GM18951 (cell line): Measurements from ENCODE around the gene SLC9A7.

Experiments used
- POLR2A ChIP-seq: IDR thresholded peaks from 4 replicates; pipeline ENCODE4 v1.6.1; 2011; ENCODE audit warnings: mild to moderate bottlenecking; ENCODE audit not compliant: insufficient read length, insufficient read depth; ENCODE audit errors: extremely low read depth
- in situ Hi-C: fragments of 300-500 bp; cut with MboI; formaldehyde crosslinking; loops from one replicate; pipeline ENCODE4 v1.12.0; 2022; ENCODE audit warnings: low sequenced_read_pairs, mixed read lengths, inconsistent platforms; ENCODE audit not compliant: unreplicated experiment

The SLC9A7 gene

GRCh38 chrX:46673620-46674359, 85.1 kb downstream of the SLC9A7 start:
- TF ChIP-seq POLR2A = no peak
- in situ Hi-C loops = no loop called here

- in situ Hi-C loops = no loop called here
- no peak for TF ChIP-seq POLR2A
Measured at GRCh38 chrX:46670316-46670715, 88.6 kb downstream of the SLC9A7 start.

- in situ Hi-C loops = no loop called here
- no peak for TF ChIP-seq POLR2A
Measured at GRCh38 chrX:46666831-46667230, 92.1 kb downstream of the SLC9A7 start.

DNA sequence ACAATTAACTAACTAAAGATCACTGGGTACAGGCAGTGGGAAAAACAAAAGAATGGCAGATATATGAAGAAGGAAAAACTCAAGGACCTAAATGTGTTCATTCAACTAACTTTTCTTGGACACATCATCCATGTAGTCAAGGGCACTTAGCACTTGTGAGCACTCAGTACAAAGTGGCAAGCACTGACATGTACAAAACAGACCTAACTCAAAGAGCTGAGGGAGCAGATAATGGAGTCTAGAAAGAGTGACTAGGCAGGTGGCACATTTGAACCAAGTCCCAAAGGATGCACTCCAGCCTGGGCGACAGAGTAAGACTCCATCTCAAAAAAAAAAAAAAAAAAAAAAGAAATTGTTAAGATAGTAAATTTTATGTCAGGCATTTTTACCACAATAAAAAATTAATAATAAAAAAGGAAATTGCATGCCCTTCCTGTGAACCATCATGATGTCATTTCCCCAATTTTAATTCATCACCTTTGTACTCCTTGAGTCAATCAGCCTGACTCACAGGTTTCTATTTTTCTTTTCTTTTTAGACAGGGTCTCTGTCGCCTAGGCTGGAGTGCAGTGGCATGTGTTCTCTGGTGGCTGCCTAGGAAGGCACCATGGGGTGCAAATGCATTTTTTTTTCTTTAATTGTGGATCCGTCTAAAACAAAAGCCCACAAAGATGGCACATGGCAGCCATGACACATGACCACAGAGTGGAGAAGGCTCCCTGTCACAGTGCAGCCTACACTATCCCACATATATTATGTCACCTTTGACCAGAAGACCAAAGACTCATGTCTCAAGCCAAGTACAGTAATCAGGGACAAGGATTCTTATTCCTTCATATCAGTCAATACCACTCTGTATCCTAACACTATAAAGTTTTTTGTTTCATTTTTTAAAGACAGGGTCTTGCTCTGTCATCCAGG, 93.4 kb downstream of the SLC9A7 start:
- in situ Hi-C loops = no loop called here
- no peak for TF ChIP-seq POLR2A

DNA sequence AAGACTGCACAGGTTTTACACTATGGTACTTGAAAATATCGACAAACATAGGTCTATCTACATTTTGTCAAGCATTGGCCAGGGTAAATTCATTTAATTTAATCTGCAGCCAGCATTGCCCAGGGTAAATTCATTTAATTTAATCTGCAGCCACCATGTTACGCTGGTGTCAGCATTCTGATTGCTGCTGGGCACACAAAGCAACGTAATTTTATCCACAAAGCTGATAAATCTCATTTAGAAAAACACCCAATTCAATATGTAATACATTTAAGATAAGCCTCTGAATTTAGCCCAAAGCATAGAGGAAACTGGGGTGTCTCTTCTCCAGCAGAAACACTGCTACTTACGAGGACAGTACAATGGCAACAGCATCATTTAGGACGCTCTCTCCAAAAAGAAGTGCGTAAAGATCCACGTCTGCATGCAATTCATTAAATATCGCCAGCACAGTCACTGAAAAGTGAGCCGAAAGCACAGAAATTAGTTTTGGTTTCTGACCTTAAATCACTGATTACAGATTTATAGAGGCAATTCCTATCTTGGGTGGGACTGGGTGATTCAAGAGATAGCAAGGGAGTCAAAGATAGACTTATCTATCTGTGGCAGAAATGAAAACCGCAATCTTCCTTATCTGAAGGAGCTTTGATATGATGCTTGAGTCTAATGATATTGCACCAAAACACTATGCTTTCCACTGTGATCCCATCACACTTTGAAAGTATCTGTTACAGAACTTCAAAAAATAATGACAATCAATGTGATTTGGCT, 96.5 kb downstream of the SLC9A7 start:
- no peak for TF ChIP-seq POLR2A
- in situ Hi-C loops = no loop called here

DNA sequence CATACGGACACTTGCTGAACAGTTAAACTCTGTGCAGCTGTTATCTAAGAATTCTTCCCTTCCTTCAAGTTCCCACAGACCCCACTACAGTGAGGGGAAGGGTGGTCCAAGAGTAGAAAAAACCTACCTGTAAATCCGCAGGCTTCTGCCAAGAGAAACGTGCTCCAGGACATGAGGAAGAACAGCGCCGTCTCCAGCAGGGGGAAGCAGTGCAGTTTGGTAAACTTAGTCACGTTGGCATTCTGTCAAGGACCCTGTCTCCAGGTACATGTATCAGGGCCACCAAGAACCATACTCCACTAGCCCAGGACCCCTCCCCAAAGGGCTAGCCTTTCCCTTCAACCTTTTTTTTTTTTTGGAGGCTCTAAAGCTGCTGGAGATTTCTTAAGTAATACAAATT, 105.4 kb downstream of the SLC9A7 start:
- in situ Hi-C loops = no loop called here
- TF ChIP-seq POLR2A = no peak

- in situ Hi-C loops = no loop called here
- no peak for TF ChIP-seq POLR2A
Measured at GRCh38 chrX:46649421-46650260, 109.3 kb downstream of the SLC9A7 start.

DNA sequence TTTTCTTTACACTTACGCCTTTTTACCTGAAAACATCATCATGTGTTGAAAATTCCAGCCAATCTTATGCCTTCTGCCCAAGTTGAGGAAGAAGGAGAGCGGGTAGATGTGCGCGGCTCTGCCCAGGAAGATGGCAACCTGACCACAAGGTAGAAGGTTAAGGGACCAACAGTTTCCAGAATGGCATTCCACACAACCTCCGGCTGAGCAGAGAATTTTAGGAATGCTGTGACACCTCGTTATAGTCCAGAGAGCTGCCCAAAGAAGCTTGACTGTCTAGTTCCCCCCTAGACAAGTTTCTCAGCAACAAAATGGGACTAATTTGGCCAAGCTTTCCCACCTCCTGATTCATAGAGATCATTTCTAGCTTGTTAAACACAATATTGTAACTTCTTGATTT, 110.3 kb downstream of the SLC9A7 start:
- in situ Hi-C loops = no loop called here
- no peak for TF ChIP-seq POLR2A

GRCh38 chrX:46647251-46647650, 111.7 kb downstream of the SLC9A7 start:
- in situ Hi-C loops = no loop called here
- TF ChIP-seq POLR2A = no peak

GRCh38 chrX:46645614-46646013, 113.3 kb downstream of the SLC9A7 start:
- in situ Hi-C loops = no loop called here
- no peak for TF ChIP-seq POLR2A

DNA sequence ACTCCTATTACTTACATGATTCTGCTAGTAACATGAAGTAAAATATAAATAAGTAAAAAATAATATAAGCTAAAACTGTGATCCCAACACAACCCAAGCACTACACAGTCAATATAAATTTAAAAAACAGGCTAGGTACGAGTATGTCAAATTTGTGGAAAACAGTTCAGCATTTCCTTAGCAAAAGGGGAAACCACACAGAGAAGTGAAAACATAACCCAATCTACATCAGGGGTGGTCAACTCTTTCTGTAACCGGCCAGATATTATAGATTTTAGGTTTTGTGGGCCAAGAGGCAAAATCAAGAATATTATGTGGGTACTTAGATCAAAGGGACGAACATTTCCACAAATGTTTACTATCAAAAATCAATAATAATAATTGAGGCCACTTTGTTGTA, 115.3 kb downstream of the SLC9A7 start:
- in situ Hi-C loops = no loop called here

GRCh38 chrX:46642145-46642544, 116.8 kb downstream of the SLC9A7 start:
- no peak for TF ChIP-seq POLR2A
- in situ Hi-C loops = no loop called here

More for the DNA sequence above, 115.3 kb downstream of the SLC9A7 start:
- no peak for TF ChIP-seq POLR2A
